Dermis microvascular lymphatic vessel endothelial cell (primary cell): ENCODE data around the gene C9orf85. TPM values are rescaled to one million over a fixed set of nuclear protein-coding genes. Genes with fewer than 3 reads are reported as not detected.
A peak's percentile ranks its signal among the peaks of the same experiment; 100 is the strongest.
"Not testable (repeated sequence)": the region's sequence is repeated elsewhere in the genome, so short reads cannot be mapped to it uniquely, and the experiment has no call there.

Experiments
- DNase-seq, 2 donors: peaks; one replicate each; pipeline versions ENCODE4 v3.0.0 to v3.0.0-alpha.2; 2010; ENCODE audit warnings: low read depth in 2 of 2
- total RNA-seq: library from RNA; depleted of rRNA; stranded (reverse); fragments of >200 nt; gene quantifications from 2 replicates; pipeline ENCODE4 v1.2.1, GENCODE V29; 2014

C9orf85 gene
- total RNA-seq = 13.0 TPM in 2 replicates

GRCh38 chr9:71911061-71911907 lies at the start of gene C9orf85, which contains the start of gene ABHD17B:
Gene C9orf85, plus strand, starts transcription at chr9:71911639. Its CDS starts 96 bp downstream, at chr9:71911735.
Gene ABHD17B, minus strand, starts transcription at chr9:71911193. Its CDS starts 36,113 bp downstream, at chr9:71875080.
- peak; percentile 97 to 99 for DNase-seq

GRCh38 chr9:71863631-71864030 lies 47.8 kb upstream of the C9orf85 start:
- peak; percentile 47 to 48 for DNase-seq

GRCh38 chr9:71875345-71875744 lies 36.1 kb upstream of the C9orf85 start:
- no peak for DNase-seq

GRCh38 chr9:71876106-71876505 lies 35.3 kb upstream of the C9orf85 start:
- no peak for DNase-seq

- DNase-seq = no peak
Observed at GRCh38 chr9:71876829-71877228, 34.6 kb upstream of the C9orf85 start.

- DNase-seq = no peak
Observed at GRCh38 chr9:71878327-71879274, 32.8 kb upstream of the C9orf85 start.

- no peak for DNase-seq
Observed at GRCh38 chr9:71879644-71880174, 31.7 kb upstream of the C9orf85 start.

- no peak for DNase-seq
Observed at GRCh38 chr9:71884005-71884404, 27.4 kb upstream of the C9orf85 start.

- DNase-seq = peak in 1 of 2 donors; percentile 16
Observed at GRCh38 chr9:71885467-71885866, 26.0 kb upstream of the C9orf85 start.

- no peak for DNase-seq
Observed at GRCh38 chr9:71886015-71886414, 25.4 kb upstream of the C9orf85 start.

- DNase-seq = no peak
Observed at GRCh38 chr9:71886541-71886940, 24.9 kb upstream of the C9orf85 start.

GRCh38 chr9:71887362-71887761 lies 24.1 kb upstream of the C9orf85 start:
- DNase-seq = no peak

GRCh38 chr9:71890042-71890679 lies 21.3 kb upstream of the C9orf85 start:
- no peak for DNase-seq

GRCh38 chr9:71891557-71892189 lies 19.8 kb upstream of the C9orf85 start:
- DNase-seq = no peak

- DNase-seq = no peak
Observed at GRCh38 chr9:71895117-71895516, 16.3 kb upstream of the C9orf85 start.

- DNase-seq = no peak
Observed at GRCh38 chr9:71895955-71896354, 15.5 kb upstream of the C9orf85 start.

- DNase-seq = no peak
Observed at GRCh38 chr9:71896761-71897160, 14.7 kb upstream of the C9orf85 start.

- DNase-seq = no peak
Observed at GRCh38 chr9:71897577-71897976, 13.9 kb upstream of the C9orf85 start.

GRCh38 chr9:71898756-71899155 lies 12.7 kb upstream of the C9orf85 start:
- not testable (repeated sequence) for DNase-seq

- DNase-seq = no peak
Observed at GRCh38 chr9:71901695-71902597, 9.5 kb upstream of the C9orf85 start.
